GM18505 (cell line): Measurements from ENCODE around the gene ZIC4.

Experiments
- ATAC-seq: cut with Tn5 transposase; IDR thresholded peaks from one replicate; pipeline ENCODE4 v1.9.1; 2021; ENCODE audit not compliant: unreplicated experiment
- POLR2A ChIP-seq: IDR thresholded peaks from 4 replicates; pipeline ENCODE4 v1.6.1; 2011; ENCODE audit warnings: borderline replicate concordance; ENCODE audit not compliant: insufficient read depth, insufficient read length; ENCODE audit errors: extremely low read depth

ZIC4 gene

GRCh38 chr3:147406028-147406931, at the start of gene ZIC4:
Gene ZIC4 (minus strand): TSS chr3:147406543. CDS start chr3:147402797, 3,746 bp downstream.
- no peak for TF ChIP-seq POLR2A

DNA sequence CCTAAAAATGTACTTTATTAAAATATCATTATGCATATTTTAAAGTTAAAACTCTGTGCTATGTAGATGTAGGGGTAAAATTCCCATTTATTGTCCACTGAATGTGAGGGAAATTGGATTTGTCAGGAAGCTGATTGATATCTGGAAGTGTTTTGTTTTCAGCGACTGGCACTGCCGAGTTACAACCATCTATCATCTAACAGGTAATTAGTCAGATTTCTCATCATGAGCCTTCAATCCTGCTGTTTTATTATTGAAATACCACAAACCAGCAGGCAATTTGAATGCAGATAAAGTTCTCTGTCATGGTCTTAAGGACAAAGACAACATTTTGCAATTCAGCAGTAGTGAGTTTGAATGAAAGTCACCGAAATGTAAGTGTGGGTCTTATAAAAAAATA, 43.3 kb upstream of the ZIC4 start:
- TF ChIP-seq POLR2A = no peak
- no peak for ATAC-seq

More at GRCh38 chr3:147406028-147406931, at the start of gene ZIC4:
- ATAC-seq = no peak

- no peak for TF ChIP-seq POLR2A
- no peak for ATAC-seq
Measured at GRCh38 chr3:147447224-147447623, 40.9 kb upstream of the ZIC4 start.

GRCh38 chr3:147431751-147432150, 25.4 kb upstream of the ZIC4 start:
- no peak for ATAC-seq
- TF ChIP-seq POLR2A = no peak

GRCh38 chr3:147428754-147429153, 22.4 kb upstream of the ZIC4 start:
- no peak for ATAC-seq
- no peak for TF ChIP-seq POLR2A

DNA sequence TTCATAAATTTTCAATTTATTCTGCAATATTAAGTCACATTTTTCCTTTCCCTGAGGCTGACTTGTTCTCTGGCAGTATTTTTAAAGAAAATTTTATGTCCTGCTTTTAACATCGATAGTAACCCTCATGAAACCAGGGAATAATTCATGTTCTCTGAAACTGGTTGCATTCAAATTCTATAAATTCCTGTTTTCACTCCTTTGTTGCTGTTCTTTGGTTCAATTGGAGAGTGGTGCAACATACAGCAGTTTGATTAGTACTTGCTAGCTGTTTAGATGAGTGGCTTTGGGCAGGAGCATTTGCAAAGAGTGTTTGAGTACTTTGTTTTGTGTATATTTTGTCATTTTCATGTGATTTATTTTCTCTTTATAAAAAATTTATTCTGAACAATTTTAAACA, 22.0 kb upstream of the ZIC4 start:
- no peak for TF ChIP-seq POLR2A
- no peak for ATAC-seq

- no peak for ATAC-seq
- TF ChIP-seq POLR2A = no peak
Measured at GRCh38 chr3:147427746-147428145, 21.4 kb upstream of the ZIC4 start.

DNA sequence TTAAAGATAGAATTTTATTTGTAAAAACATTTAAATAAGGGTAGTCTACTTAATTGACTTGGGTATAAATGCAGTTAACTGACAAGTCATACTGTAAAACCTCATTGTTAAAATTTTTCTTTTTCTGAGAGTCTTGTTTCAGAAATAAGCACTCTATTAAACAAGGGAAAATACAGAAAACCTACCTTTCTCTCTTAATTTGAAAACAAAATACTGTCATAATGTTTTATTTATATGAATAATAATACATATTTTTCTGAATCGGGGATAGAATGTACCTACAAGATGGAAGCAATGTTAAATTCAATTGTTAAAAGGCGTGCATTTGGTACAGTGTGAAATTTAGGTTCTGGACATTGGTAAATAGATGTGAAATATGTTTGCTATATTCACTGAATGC, 20.6 kb upstream of the ZIC4 start:
- no peak for TF ChIP-seq POLR2A
- ATAC-seq = no peak

DNA sequence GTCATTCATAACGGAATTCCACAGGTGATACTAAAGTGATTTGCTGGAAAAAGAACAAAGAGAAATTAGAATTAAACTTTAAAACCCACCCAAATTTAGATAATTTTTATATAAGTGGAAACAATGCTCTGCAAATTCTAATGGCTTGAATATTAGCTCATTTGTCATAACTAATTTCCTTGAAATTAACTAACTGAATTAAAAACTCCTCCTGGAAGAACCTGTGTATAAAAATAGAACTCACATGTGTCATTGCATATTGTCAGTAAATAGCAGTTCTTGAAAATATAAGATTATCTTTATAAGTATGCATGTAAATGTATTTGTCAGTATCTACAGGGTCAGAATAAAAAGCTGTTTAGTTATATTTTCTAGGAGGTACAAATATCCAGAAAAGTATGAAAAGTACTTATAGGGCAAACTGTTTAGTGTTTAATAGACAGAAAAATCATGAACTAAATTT, 19.1 kb upstream of the ZIC4 start:
- no peak for TF ChIP-seq POLR2A

DNA sequence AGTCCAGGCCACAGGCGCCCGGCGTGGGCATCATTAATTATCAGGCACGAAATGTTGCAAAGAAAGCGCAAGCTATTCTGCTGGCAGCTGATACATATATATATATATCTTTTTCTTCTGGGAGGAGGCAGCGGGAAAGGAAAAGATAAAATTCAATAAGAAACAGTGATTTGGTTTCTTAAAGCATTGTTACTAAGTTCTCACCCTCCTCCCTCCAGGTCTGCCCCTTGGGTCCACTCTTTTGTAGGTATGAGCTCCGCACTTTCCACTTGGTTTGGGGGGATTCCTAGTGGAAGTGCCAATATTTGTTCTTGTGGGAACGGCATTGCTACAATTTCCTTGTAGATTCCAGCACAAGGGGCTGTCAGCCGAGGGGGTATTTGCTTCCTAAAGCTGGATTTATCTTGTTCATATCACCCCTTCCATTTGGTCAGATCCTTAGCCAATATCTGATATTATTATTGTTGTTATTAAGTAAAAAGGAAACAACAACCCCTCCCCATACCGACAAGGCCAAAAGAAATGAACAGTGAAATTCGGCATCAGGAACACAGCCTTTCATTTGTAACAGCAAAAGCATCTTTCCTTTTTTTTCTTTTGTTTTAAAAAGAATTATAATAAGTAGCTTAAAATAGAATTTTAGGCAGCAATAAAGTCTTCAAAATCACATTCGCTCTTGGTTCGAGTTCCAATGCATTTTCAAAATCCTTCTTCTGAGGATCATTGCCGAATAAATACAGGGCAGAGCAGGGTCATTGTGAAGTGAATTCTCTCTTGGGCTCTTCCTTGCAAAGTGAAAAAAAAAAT, 18.4 kb upstream of the ZIC4 start:
- TF ChIP-seq POLR2A = no peak
- no peak for ATAC-seq

More for the DNA sequence above, 19.1 kb upstream of the ZIC4 start:
- no peak for ATAC-seq

- TF ChIP-seq POLR2A = no peak
- ATAC-seq = no peak
Measured at GRCh38 chr3:147423798-147424580, 17.6 kb upstream of the ZIC4 start.

DNA sequence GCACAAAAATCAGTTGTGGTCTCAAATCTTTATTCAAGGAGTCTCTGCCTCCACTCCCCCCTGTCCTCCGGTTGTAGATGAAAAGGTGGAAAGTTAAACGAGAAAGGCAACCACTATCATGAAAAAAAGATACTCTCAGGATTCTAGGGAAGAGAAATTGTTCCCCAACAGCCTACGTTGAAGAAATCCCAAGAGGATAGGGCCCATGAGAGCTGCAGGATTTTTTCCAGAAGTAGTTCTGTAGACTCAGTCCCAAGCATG, 17.1 kb upstream of the ZIC4 start:
- no peak for TF ChIP-seq POLR2A
- ATAC-seq = no peak
